GM12892 (cell line): ENCODE results near the gene ZFR2.

Experiments
- POLR2A ChIP-seq: IDR thresholded peaks from 2 replicates; pipeline ENCODE4 v1.6.1; 2011; ENCODE audit warnings: low read depth, low read length, control low read depth
- POLR2AphosphoS5 ChIP-seq: IDR thresholded peaks from 2 replicates; pipeline ENCODE4 v1.6.1; 2011; ENCODE audit warnings: low read depth, low read length, control low read depth

DNA sequence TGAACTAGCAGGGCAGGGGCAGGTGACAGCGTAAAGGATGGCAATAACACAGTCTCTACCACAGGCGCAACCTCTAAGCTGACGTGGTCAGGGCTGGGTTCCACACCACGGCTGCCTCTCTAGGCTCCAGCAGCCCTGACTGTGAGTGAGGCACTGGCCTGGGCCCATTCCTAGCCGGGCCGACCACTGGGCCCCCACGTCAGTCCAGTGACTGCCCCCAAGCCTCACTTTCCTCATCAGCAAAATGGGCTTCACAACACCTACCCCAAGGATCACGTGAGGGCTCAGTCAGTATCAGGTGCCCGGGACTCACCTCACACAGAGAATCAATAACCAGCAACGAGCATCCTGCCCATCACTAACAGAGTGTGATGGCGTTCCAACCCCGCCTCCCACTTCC is 5.2 kb downstream of the ZFR2 start:
- TF ChIP-seq POLR2A, result no peak
- no peak for TF ChIP-seq POLR2AphosphoS5
